Measurements from ENCODE around the gene FAM89B.

Gene FAM89B

DNA sequence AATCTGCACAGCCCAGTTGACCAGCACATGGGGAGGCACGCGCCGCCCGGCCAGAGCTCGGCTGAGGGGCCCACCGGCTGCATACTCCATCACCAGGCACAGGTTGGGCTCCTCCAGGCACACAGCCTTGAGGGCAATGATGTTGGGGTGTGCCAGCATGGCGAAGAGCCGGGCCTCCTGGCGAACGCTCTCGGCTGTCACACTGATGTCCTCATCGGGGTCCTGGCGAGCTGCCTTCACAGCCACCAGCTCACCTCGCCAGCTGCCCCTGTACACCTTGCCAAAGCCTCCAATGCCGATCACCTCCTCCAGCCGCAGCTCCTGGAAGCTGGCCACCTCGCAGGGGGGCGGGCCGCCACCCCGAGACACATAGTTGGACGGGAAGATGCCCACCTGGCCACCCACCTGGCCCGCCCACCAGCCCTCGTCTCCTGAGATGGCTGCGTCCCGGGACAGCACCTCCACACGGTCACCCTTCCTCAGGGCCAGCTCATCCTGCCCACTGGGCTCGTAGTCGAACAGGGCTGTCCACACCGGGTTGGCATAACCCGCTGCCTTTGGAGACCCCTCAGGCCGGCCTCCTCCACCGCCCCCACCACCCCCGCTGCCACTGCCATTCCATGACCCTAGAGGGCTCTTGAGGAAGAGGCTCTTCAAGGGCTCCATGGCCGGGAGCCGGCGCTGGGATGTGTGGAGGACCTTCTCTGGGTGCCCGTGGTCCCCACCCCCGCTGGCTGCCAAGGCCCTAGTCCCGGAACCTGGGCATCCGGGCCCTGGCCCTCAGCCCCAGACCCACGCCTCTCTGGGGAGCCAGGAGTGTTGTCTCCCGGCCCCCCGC lies 41.0 kb downstream of the FAM89B start:
- Histone ChIP-seq H4K20me1 (ENCODE audit: insufficient read depth, low read length) (no peaks in the 10 kb centered on the region), H2AFZ (ENCODE audit: low read length) (peak overlapping the region; percentile 51), H3K9me3 (replicated peaks; ENCODE audit: insufficient read depth, low read length) (no peaks in the 10 kb centered on the region), H3F3A (ENCODE audit: insufficient read depth, low read length) (0 out of 2 replicates have a peak, but pooled peaks cover 5% of the 10 kb centered on the region), H3K27ac (ENCODE audit: low read length) (peak overlapping the region; percentile 76; the same call in 1 of the 2 replicates), H3K27me3 (replicated peaks; ENCODE audit: insufficient read depth, low read length) (no peaks in the 10 kb centered on the region), H3K4me2 (ENCODE audit: low read depth, low read length) (peak overlapping the region; percentile 92), H3K4me3 (ENCODE audit: low read length) (peak overlapping the region; percentile 65), H3K9ac (ENCODE audit: low read length) (peak overlapping the region; percentile 93), H3K9me2 (replicated peaks; ENCODE audit: insufficient read depth, low read length) (no peaks in the 10 kb centered on the region), H3K36me3 (replicated peaks; ENCODE audit: insufficient read depth, low read length) (no peaks in the 10 kb centered on the region), H3K79me2 (ENCODE audit: low read length) (peaks cover 80% of the 10 kb centered on the region), H3K4me1 (ENCODE audit: low read length) (peaks cover 17% of the 10 kb centered on the region)
- DNase-seq: peak; percentile 20
- TF ChIP-seq EZH2phosphoT487 (IDR thresholded peaks at IDR 0.05; ENCODE audit: low read length): no peak
- TF ChIP-seq, protein P1, sequence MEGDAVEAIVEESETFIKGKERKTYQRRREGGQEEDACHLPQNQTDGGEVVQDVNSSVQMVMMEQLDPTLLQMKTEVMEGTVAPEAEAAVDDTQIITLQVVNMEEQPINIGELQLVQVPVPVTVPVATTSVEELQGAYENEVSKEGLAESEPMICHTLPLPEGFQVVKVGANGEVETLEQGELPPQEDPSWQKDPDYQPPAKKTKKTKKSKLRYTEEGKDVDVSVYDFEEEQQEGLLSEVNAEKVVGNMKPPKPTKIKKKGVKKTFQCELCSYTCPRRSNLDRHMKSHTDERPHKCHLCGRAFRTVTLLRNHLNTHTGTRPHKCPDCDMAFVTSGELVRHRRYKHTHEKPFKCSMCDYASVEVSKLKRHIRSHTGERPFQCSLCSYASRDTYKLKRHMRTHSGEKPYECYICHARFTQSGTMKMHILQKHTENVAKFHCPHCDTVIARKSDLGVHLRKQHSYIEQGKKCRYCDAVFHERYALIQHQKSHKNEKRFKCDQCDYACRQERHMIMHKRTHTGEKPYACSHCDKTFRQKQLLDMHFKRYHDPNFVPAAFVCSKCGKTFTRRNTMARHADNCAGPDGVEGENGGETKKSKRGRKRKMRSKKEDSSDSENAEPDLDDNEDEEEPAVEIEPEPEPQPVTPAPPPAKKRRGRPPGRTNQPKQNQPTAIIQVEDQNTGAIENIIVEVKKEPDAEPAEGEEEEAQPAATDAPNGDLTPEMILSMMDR (IDR thresholded peaks at IDR 0.05; ENCODE audit: low read length): no peak
- TF ChIP-seq EZH2 (optimal IDR thresholded peaks at IDR 0.05; ENCODE audit: low read depth, low read length): no peak

GRCh38 chr11:65615229-65615949 lies 43.1 kb downstream of the FAM89B start, which contains the start of gene PCNX3:
PCNX3 (plus strand) TSS chr11:65615776; CDS start chr11:65616312, 536 bp downstream.
- Histone ChIP-seq H3K4me3 (ENCODE audit: low read length) (peak within 1 kb of the TSS; percentile 77), H3K4me2 (ENCODE audit: low read depth, low read length) (peak within 1 kb of the TSS; percentile 99), H3K27ac (ENCODE audit: low read length) (peak within 1 kb of the TSS; percentile 76), H3F3A (ENCODE audit: insufficient read depth, low read length) (0 out of 2 replicates have a peak, but pooled peaks cover 5% of the 10 kb centered on the region), H3K27me3 (replicated peaks; ENCODE audit: insufficient read depth, low read length) (no peaks in the 10 kb centered on the region), H4K20me1 (ENCODE audit: insufficient read depth, low read length) (no peaks in the 10 kb centered on the region), H3K9me3 (replicated peaks; ENCODE audit: insufficient read depth, low read length) (no peaks in the 10 kb centered on the region), H3K4me1 (ENCODE audit: low read length) (peaks cover 17% of the 10 kb centered on the region), H3K79me2 (ENCODE audit: low read length) (peaks cover 84% of the 10 kb centered on the region), H3K9ac (ENCODE audit: low read length) (peak within 1 kb of the TSS; percentile 93), H2AFZ (ENCODE audit: low read length) (no peak within 1 kb of the TSS), H3K9me2 (replicated peaks; ENCODE audit: insufficient read depth, low read length) (no peaks in the 10 kb centered on the region), H3K36me3 (replicated peaks; ENCODE audit: insufficient read depth, low read length) (no peaks in the 10 kb centered on the region)
- TF ChIP-seq EZH2 (optimal IDR thresholded peaks at IDR 0.05; ENCODE audit: low read depth, low read length) (no peak), EZH2phosphoT487 (IDR thresholded peaks at IDR 0.05; ENCODE audit: low read length) (no peak)
- TF ChIP-seq, protein P1 (IDR thresholded peaks at IDR 0.05; ENCODE audit: low read length): no peak
- peak; percentile 100 for DNase-seq

DNA sequence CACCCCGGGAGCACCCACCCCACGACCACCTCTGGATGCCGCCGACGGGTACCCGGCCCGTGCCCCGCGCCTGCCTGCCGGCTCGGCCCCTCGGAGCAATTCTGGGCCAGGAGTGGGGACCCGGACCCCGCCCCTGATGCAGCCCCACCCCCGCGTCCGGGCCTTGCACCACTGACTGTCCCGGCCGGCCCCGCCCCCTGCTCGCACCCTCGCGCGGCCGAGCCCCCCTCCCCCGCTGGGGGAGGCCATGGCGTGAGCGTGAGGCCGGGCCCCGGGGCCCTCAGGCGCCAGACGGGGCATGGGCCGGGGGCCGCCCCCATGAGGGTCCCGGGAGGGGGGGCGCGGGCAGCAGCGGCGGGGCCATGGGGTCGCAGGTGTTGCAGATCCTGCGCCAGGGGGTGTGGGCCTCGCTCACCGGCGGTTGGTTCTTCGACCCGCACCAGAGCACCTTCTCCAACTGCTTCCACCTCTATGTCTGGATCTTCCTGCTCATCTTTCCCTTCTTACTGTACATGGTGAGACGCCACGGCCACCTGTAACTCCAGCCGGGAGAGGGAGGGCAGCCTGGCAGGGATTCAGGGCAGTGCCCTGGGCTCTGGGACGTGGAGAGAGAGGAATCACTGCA lies 43.7 kb downstream of the FAM89B start:
- no peak overlapping the region for H2AFZ ChIP-seq (ENCODE audit: low read length)
- TF ChIP-seq, protein P1 (IDR thresholded peaks at IDR 0.05; ENCODE audit: low read length): no peak
- no peak for TF ChIP-seq EZH2phosphoT487 (IDR thresholded peaks at IDR 0.05; ENCODE audit: low read length)
- no peak for TF ChIP-seq EZH2 (optimal IDR thresholded peaks at IDR 0.05; ENCODE audit: low read depth, low read length)
- H3K9me3 ChIP-seq (replicated peaks; ENCODE audit: insufficient read depth, low read length): no peaks in the 10 kb centered on the region
- peak overlapping the region; percentile 76; the same call in 1 of the 2 replicates for H3K27ac ChIP-seq (ENCODE audit: low read length)
- no peaks in the 10 kb centered on the region for H3K36me3 ChIP-seq (replicated peaks; ENCODE audit: insufficient read depth, low read length)
- H3K27me3 ChIP-seq (replicated peaks; ENCODE audit: insufficient read depth, low read length): no peaks in the 10 kb centered on the region
- no peaks in the 10 kb centered on the region for H3K9me2 ChIP-seq (replicated peaks; ENCODE audit: insufficient read depth, low read length)
- peak overlapping the region; percentile 93 for H3K9ac ChIP-seq (ENCODE audit: low read length)
- peak overlapping the region; percentile 99 for H3K4me2 ChIP-seq (ENCODE audit: low read depth, low read length)
- peaks cover 17% of the 10 kb centered on the region for H3K4me1 ChIP-seq (ENCODE audit: low read length)
- 0 out of 2 replicates have a peak, but pooled peaks cover 5% of the 10 kb centered on the region for H3F3A ChIP-seq (ENCODE audit: insufficient read depth, low read length)
- no peaks in the 10 kb centered on the region for H4K20me1 ChIP-seq (ENCODE audit: insufficient read depth, low read length)
- peaks cover 83% of the 10 kb centered on the region for H3K79me2 ChIP-seq (ENCODE audit: low read length)
- peak overlapping the region; percentile 77 for H3K4me3 ChIP-seq (ENCODE audit: low read length)
- peak; percentile 23 for DNase-seq

Data from MM.1S (cell line).